Lung (tissue), 12 donors: ENCODE data around the gene CTNNBL1. TPM values are rescaled to one million over a fixed set of nuclear protein-coding genes. Genes with fewer than 3 reads are reported as not detected.

Experiments
- ATAC-seq: fragments of 200-7000 bp; cut with Tn5 transposase; one replicate; pipeline ENCODE4 v1.9.1; 2020; ENCODE audit warnings: moderate number of reproducible peaks; ENCODE audit not compliant: insufficient read depth, low FRiP score
- DNase-seq, 3 donors: peaks; one replicate each; pipeline ENCODE4 v3.0.0-alpha.2; 2013 to 2017
- H3K27ac ChIP-seq, 2 donors: one replicate each; pipeline ENCODE4 v1.5.1; 2013; ENCODE audit warnings: mild to moderate bottlenecking in 2 of 2, moderate library complexity in 2 of 2, control low read depth in 1 of 2, inconsistent platforms in 1 of 2, low read depth in 1 of 2, low read length in 1 of 2
- H3K27me3 ChIP-seq, 3 donors: one replicate each; pipeline ENCODE4 v1.5.1; 2013; ENCODE audit warnings: low read length in 2 of 3; ENCODE audit not compliant: control insufficient read depth in 3 of 3, insufficient read depth in 3 of 3
- H3K36me3 ChIP-seq, 4 donors: one replicate each; pipeline ENCODE4 v1.5.1; 2013; ENCODE audit warnings: low read length in 4 of 4, mild to moderate bottlenecking in 1 of 4, moderate library complexity in 1 of 4; ENCODE audit not compliant: control insufficient read depth in 4 of 4, insufficient read depth in 4 of 4
- H3K4me1 ChIP-seq, 5 donors: one replicate each; pipeline ENCODE4 v1.5.1; 2013; ENCODE audit warnings: low read length in 5 of 5, mild to moderate bottlenecking in 2 of 5, moderate library complexity in 1 of 5; ENCODE audit not compliant: control insufficient read depth in 5 of 5, insufficient read depth in 5 of 5
- H3K4me3 ChIP-seq: one replicate; pipeline ENCODE4 v1.5.1; 2013; ENCODE audit warnings: mild to moderate bottlenecking, control low read depth, moderate library complexity
- H3K9ac ChIP-seq, 2 donors: one replicate each; pipeline ENCODE4 v1.5.1; 2013; ENCODE audit warnings: low read length in 2 of 2, control low read depth in 1 of 2; ENCODE audit not compliant: insufficient read depth in 1 of 2
- H3K9me3 ChIP-seq, 4 donors: one replicate each; pipeline ENCODE4 v1.5.1; 2013; ENCODE audit warnings: low read length in 3 of 4, mild to moderate bottlenecking in 1 of 4, moderate library complexity in 1 of 4; ENCODE audit not compliant: control insufficient read depth in 4 of 4, insufficient read depth in 3 of 4
- CTCF ChIP-seq: IDR thresholded peaks from 2 replicates; pipeline ENCODE4 v1.5.1; 2012; ENCODE audit warnings: mild to moderate bottlenecking; ENCODE audit errors: control extremely low read depth, extremely low read depth
- WGBS, 2 donors: extraction: QIAGEN DNeasy Blood & Tissue Kit; methylation state at CpG; one replicate each; pipeline ENCODE4 v1.1.7; 2013; 5-methylcytosine and 5-hydroxymethylcytosine counted together
- polyA plus RNA-seq, 2 donors: library from polyadenylated mRNA; stranded (reverse); fragments of 200-250 nt; gene quantifications; one replicate each; pipeline ENCODE4 v1.2.1, GENCODE V29; 2013
- total RNA-seq, 2 donors: library from RNA; depleted of rRNA in 1 of 2; stranded (reverse); fragments of >200 nt in 1 of 2; gene quantifications; one replicate each; pipeline ENCODE4 v1.2.1, GENCODE V29; 2014 to 2021
- donor health status: control.
- donor health status: control.
- donor health status: Bipolar disorder and iron deficiency.
- donor health status: healthy.
- donor health status: DM: yes; HTN: yes; CAD: no.

CTNNBL1 gene
- total and polyA plus RNA-seq, 4 donors: 38.9 to 53.1 (median 49.2) TPM

DNA sequence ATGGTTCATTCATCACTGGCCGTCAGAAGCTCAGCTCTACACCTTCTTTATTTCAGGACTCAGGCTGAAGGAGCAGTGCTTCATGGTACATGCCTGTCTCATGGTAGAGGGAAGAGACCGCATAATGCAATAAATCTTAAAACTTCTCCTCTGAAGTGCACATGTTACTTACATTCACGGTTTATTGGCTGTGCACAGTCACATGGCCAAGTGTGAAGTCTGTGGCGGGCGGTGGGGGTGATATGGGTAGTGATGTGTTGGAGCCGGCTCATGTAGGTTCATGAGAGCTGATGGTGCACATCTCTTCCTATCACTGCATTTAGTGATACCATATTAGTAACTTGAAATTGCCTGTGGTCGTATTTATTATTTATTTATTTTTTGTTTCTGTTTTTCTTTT is 102.9 kb downstream of the CTNNBL1 start:
- Histone ChIP-seq H3K27ac (no peak overlapping the region), H3K27me3 (no peaks in the 10 kb centered on the region), H3K9ac (no peak overlapping the region), H3K4me3 (no peak overlapping the region), H3K9me3 (no peaks in the 10 kb centered on the region), H3K36me3 (peaks cover 2 to 9% (median 5%) of the 10 kb centered on the region in 4 donors), H3K4me1 (no peaks in the 10 kb centered on the region)
- no peak for ATAC-seq
- DNase-seq: no peak
- no peak for TF ChIP-seq CTCF
- WGBS, 2 donors: 82 to 88% methylated on average over 7 of the region's 7 CpGs

DNA sequence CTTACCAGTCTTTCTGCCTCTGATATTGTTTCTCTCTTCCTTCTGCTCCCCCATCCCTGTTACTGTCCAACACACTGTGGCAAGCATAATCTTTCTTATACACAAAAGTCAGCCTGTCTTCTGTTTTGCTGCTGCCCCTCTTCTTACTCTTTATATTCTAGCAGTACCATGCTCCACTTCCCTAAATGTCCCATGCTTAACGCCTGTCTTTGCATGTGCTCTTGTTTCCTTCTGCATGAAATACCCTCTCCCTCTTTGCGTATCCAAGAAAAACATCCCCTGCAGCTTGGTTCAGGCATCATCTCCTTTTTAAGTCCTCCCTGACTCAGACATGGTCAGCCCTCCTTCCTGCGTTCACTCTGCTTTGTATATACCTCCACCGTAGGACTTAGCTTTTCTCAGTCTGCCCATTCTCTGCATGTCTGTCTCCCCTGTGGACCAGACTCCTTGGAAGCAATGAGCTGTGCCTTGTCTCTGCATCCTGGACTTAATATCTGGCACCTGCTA is 103.9 kb downstream of the CTNNBL1 start:
- Histone ChIP-seq H3K36me3 (peaks cover 0 to 10% (median 5%) of the 10 kb centered on the region in 4 donors), H3K9me3 (no peaks in the 10 kb centered on the region), H3K9ac (no peak overlapping the region), H3K27me3 (no peaks in the 10 kb centered on the region), H3K4me3 (no peak overlapping the region), H3K4me1 (no peaks in the 10 kb centered on the region), H3K27ac (no peak overlapping the region)
- DNase-seq (no peak), ATAC-seq (no peak)
- WGBS, 2 donors: 83 to 87% methylated on average over 4 of the region's 4 CpGs
- no peak for TF ChIP-seq CTCF

DNA sequence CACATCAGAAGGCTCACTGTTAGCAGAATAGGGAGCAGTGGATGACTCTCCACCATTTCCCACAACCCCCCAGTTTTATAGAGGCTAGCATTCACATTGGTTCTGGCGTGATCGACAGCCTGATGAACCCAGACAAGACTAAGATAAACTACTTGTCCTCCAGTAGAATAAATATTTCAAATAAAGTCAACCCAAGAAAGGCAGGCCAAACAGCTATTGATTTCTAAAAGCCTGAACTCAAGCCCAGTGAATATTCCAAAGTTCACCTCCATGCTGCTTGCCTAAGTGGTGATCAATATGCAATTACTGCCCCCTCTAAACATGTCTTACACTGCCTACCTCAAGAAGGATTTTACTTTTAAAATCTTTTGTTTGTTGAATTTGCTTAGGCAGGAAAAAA is 104.5 kb downstream of the CTNNBL1 start:
- no peaks in the 10 kb centered on the region for H3K9me3 ChIP-seq
- peaks cover 0 to 12% (median 6%) of the 10 kb centered on the region in 4 donors for H3K36me3 ChIP-seq
- H3K27ac ChIP-seq: no peak overlapping the region
- WGBS, 2 donors: 92 to 96% methylated on average over 2 of the region's 2 CpGs
- no peak overlapping the region for H3K9ac ChIP-seq
- no peak for ATAC-seq
- DNase-seq: no peak
- H3K27me3 ChIP-seq: no peaks in the 10 kb centered on the region
- no peaks in the 10 kb centered on the region for H3K4me1 ChIP-seq
- no peak overlapping the region for H3K4me3 ChIP-seq
- TF ChIP-seq CTCF: no peak

DNA sequence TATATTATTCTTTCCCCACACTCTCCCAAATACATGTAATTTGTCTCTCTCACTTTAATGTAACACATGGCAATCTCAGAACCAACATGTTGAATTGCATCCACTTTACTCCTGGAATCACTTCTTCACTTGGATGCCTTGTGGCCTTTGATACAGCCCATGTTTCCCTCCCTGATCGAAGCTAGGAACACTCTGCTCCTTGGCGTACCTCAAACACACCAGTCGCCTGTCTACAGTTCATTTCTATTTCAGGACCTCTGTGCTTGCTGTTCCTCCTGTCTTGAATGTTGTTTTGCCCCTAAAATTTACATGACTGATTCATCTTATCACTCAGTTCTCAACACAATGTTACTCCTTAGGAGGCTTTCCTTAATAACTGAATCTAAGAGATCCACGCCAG is 106.8 kb downstream of the CTNNBL1 start:
- no peak overlapping the region for H3K4me3 ChIP-seq
- no peak for DNase-seq
- TF ChIP-seq CTCF: no peak
- H3K27ac ChIP-seq: no peak overlapping the region
- WGBS, 2 donors: 98 to 99% methylated on average over 4 of the region's 4 CpGs
- peaks cover 7 to 23% (median 11%) of the 10 kb centered on the region in 4 donors for H3K36me3 ChIP-seq
- no peak for ATAC-seq
- peaks cover 0 to 5% (median 0%) of the 10 kb centered on the region in 5 donors for H3K4me1 ChIP-seq
- no peaks in the 10 kb centered on the region for H3K27me3 ChIP-seq
- H3K9ac ChIP-seq: no peak overlapping the region
- H3K9me3 ChIP-seq: no peaks in the 10 kb centered on the region
